Neural cell (in vitro differentiated cells): Measurements from ENCODE around the gene AFAP1. TPM values are rescaled to one million over a fixed set of nuclear protein-coding genes. Genes with fewer than 3 reads are reported as not detected.

Experiments
- H2AFZ ChIP-seq: fragments of 200-600, 300-800 bp; sonication (generic), shearing (Covaris generic); 2 replicates; pipeline ENCODE4 v1.6.0; 2014; ENCODE audit warnings: low read depth, mild to moderate bottlenecking, antibody characterized with exemption, low read length, moderate library complexity
- H3F3A ChIP-seq: fragments of 200-600 bp; shearing (Covaris generic); 2 replicates; pipeline ENCODE4 v1.6.1; 2016; ENCODE audit warnings: mild to moderate bottlenecking, moderate library complexity, mixed read lengths, antibody characterized with exemption, low read length; ENCODE audit not compliant: insufficient read depth, poor library complexity, severe bottlenecking
- H3K27ac ChIP-seq: fragments of 200-600, 300-800 bp; sonication (generic), shearing (Covaris generic); 2 replicates; pipeline ENCODE4 v1.5.1; 2014; ENCODE audit warnings: mild to moderate bottlenecking, low read length, moderate library complexity
- H3K27me3 ChIP-seq: fragments of 300-800, 200-600 bp; sonication (generic), shearing (Covaris generic); 2 replicates; pipeline ENCODE4 v1.6.0; 2014; ENCODE audit warnings: mild to moderate bottlenecking, low read depth, low read length, moderate library complexity; ENCODE audit not compliant: insufficient read depth
- H3K36me3 ChIP-seq: fragments of 300-800, 200-600 bp; sonication (generic), shearing (Covaris generic); 2 replicates; pipeline ENCODE4 v1.5.1; 2014; ENCODE audit warnings: mild to moderate bottlenecking, antibody characterized with exemption, low read length, moderate library complexity; ENCODE audit not compliant: insufficient read depth
- H3K4me2 ChIP-seq: fragments of 300-800, 200-600 bp; sonication (generic), shearing (Covaris generic); 2 replicates; pipeline ENCODE4 v1.6.0; 2014; ENCODE audit warnings: mild to moderate bottlenecking, low read length
- H3K4me3 ChIP-seq: fragments of 300-800, 200-600 bp; sonication (generic), shearing (Covaris generic); 2 replicates; pipeline ENCODE4 v1.5.1; 2014; ENCODE audit warnings: mild to moderate bottlenecking, low read length, moderate library complexity
- H3K79me2 ChIP-seq: fragments of 200-600 bp; shearing (Covaris generic); replicated peaks from 2 replicates; pipeline ENCODE4 v1.6.0; 2014; ENCODE audit warnings: mild to moderate bottlenecking, low read length, moderate library complexity; ENCODE audit not compliant: insufficient read depth
- H3K9ac ChIP-seq: fragments of 300-800, 200-600 bp; sonication (generic), shearing (Covaris generic); 2 replicates; pipeline ENCODE4 v1.6.1; 2016; ENCODE audit warnings: mild to moderate bottlenecking, low read length, mixed read lengths
- H3K9me2 ChIP-seq: fragments of 200-600 bp; shearing (Covaris generic); 2 replicates; pipeline ENCODE4 v1.6.1; 2016; ENCODE audit warnings: mild to moderate bottlenecking, low read length, mixed read lengths; ENCODE audit not compliant: insufficient read depth
- H3K9me3 ChIP-seq: fragments of 200-600, 300-800 bp; sonication (generic), shearing (Covaris generic); 2 replicates; pipeline ENCODE4 v1.6.1; 2016; ENCODE audit warnings: mild to moderate bottlenecking, mixed run types, low read length, moderate library complexity, mixed read lengths
- H4K20me1 ChIP-seq: fragments of 200-600 bp; shearing (Covaris generic); 2 replicates; pipeline ENCODE4 v1.6.1; 2016; ENCODE audit warnings: mild to moderate bottlenecking, mixed run types; ENCODE audit not compliant: insufficient read depth
- EP300 ChIP-seq: fragments of 450-650 bp; conservative IDR thresholded peaks from 2 replicates; pipeline ENCODE4 v1.6.1; 2014; ENCODE audit warnings: antibody characterized with exemption, mild to moderate bottlenecking, moderate library complexity; ENCODE audit not compliant: poor library complexity, severe bottlenecking
- EZH2 ChIP-seq: fragments of 200-600, 300-800 bp; shearing (Covaris generic), sonication (generic); IDR thresholded peaks from 2 replicates; pipeline ENCODE4 v1.6.1; 2014; ENCODE audit warnings: antibody characterized with exemption, low read length, borderline replicate concordance, mild to moderate bottlenecking; ENCODE audit not compliant: insufficient read depth, poor library complexity, severe bottlenecking
- MXI1 ChIP-seq: fragments of 450-650 bp; conservative IDR thresholded peaks from 2 replicates; pipeline ENCODE4 v1.6.1; 2014; ENCODE audit warnings: antibody characterized with exemption, mild to moderate bottlenecking; ENCODE audit not compliant: poor library complexity, severe bottlenecking
- POLR2AphosphoS5 ChIP-seq: IDR thresholded peaks from 2 replicates; pipeline ENCODE4 v1.6.1; 2012
- RAD21 ChIP-seq: fragments of 450-650 bp; conservative IDR thresholded peaks from 2 replicates; pipeline ENCODE4 v1.6.1; 2014; ENCODE audit warnings: antibody characterized with exemption, mild to moderate bottlenecking, moderate library complexity
- REST ChIP-seq: IDR thresholded peaks from 2 replicates; pipeline ENCODE4 v1.6.1; 2012; ENCODE audit warnings: borderline replicate concordance
- SMC3 ChIP-seq: fragments of 450-650 bp; conservative IDR thresholded peaks from 2 replicates; pipeline ENCODE4 v1.6.1; 2014; ENCODE audit warnings: antibody characterized with exemption, mild to moderate bottlenecking, moderate library complexity; ENCODE audit not compliant: poor library complexity
- TAF1 ChIP-seq: IDR thresholded peaks from 2 replicates; pipeline ENCODE4 v1.6.1; 2012; ENCODE audit warnings: low read depth
- polyA plus RNA-seq: library from polyadenylated mRNA; depleted of rRNA; stranded (reverse); fragments of >200 nt; gene quantifications from 2 replicates; pipeline ENCODE4 v1.2.3, GENCODE V29; 2014
- TF ChIP-seq, protein P1 (sequence below): fragments of 450-650 bp; IDR thresholded peaks from 2 replicates; pipeline ENCODE4 v1.5.1; 2014; ENCODE audit warnings: antibody characterized with exemption, mild to moderate bottlenecking, moderate library complexity; ENCODE audit not compliant: poor library complexity, severe bottlenecking

AFAP1 gene
- polyA plus RNA-seq, 1 donor from 2014 or later, result 38.9 TPM

GRCh38 chr4:7938609-7939376 lies 868 bp downstream of the AFAP1 start:
- peaks cover 16% of the 10 kb centered on the region for H4K20me1 ChIP-seq
- no peak overlapping the region for H2AFZ ChIP-seq
- peak overlapping the region; percentile 75 for H3K27ac ChIP-seq
- peak overlapping the region; percentile 99 for H3K4me3 ChIP-seq
- no peaks in the 10 kb centered on the region for H3K36me3 ChIP-seq
- TF ChIP-seq RAD21 (peak; percentile 30), SMC3 (no peak), EP300 (no peak), EZH2 (no peak), POLR2AphosphoS5 (peak; percentile 13)
- TF ChIP-seq, protein P1, sequence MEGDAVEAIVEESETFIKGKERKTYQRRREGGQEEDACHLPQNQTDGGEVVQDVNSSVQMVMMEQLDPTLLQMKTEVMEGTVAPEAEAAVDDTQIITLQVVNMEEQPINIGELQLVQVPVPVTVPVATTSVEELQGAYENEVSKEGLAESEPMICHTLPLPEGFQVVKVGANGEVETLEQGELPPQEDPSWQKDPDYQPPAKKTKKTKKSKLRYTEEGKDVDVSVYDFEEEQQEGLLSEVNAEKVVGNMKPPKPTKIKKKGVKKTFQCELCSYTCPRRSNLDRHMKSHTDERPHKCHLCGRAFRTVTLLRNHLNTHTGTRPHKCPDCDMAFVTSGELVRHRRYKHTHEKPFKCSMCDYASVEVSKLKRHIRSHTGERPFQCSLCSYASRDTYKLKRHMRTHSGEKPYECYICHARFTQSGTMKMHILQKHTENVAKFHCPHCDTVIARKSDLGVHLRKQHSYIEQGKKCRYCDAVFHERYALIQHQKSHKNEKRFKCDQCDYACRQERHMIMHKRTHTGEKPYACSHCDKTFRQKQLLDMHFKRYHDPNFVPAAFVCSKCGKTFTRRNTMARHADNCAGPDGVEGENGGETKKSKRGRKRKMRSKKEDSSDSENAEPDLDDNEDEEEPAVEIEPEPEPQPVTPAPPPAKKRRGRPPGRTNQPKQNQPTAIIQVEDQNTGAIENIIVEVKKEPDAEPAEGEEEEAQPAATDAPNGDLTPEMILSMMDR, result no peak
- H3K9me3 ChIP-seq, result no peaks in the 10 kb centered on the region
- peak overlapping the region; percentile 91 for H3K9ac ChIP-seq
- H3F3A ChIP-seq, result no peaks in the 10 kb centered on the region
- peak overlapping the region; percentile 96 for H3K4me2 ChIP-seq
- peaks cover 53% of the 10 kb centered on the region for H3K79me2 ChIP-seq
- no peaks in the 10 kb centered on the region for H3K27me3 ChIP-seq
- no peaks in the 10 kb centered on the region for H3K9me2 ChIP-seq

DNA sequence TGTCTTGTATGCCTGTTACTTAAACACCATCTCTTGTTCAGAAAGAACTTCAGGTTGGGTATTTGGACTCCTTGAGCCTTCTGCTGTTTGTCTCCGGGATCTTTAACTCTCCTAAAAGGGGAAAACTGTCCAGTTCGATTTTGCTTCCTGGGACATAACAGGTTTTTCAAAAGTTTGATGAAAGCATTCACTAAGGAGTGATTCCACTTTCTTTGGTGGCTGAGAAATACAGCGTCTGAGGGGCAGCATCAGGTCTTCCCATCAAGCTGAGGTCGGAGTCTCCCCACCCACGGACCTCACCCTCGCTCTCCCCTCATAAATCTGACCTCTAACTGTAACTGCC lies 1.4 kb downstream of the AFAP1 start:
- TF ChIP-seq MXI1 (no peak), REST (no peak), SMC3 (no peak), TAF1 (no peak), EZH2 (no peak), RAD21 (no peak), POLR2AphosphoS5 (no peak), EP300 (no peak)
- TF ChIP-seq, protein P1, result no peak
- Histone ChIP-seq H3K4me3 (peak overlapping the region; percentile 99), H3K36me3 (no peaks in the 10 kb centered on the region), H3K9me2 (no peaks in the 10 kb centered on the region), H3K9me3 (no peaks in the 10 kb centered on the region), H2AFZ (no peak overlapping the region), H3K27me3 (no peaks in the 10 kb centered on the region), H3F3A (no peaks in the 10 kb centered on the region), H3K4me2 (peak overlapping the region; percentile 96), H3K27ac (peak overlapping the region; percentile 75), H3K9ac (peak overlapping the region; percentile 91), H3K79me2 (peaks cover 58% of the 10 kb centered on the region), H4K20me1 (peaks cover 16% of the 10 kb centered on the region)
